Glutamatergic neuron (in vitro differentiated cells): ENCODE results near the gene COPS4. TPM values are rescaled to one million over a fixed set of nuclear protein-coding genes. Genes with fewer than 3 reads are reported as not detected.

Experiments used
- DNase-seq: peaks from one replicate; pipeline ENCODE4 v3.0.0; 2022
- H3K27ac Mint-ChIP-seq: one replicate; pipeline ENCODE4 v1.8.0; 2020; ENCODE audit warnings: mild to moderate bottlenecking, mixed read lengths, inconsistent platforms; ENCODE audit not compliant: unreplicated experiment
- H3K27me3 Mint-ChIP-seq: one replicate; pipeline ENCODE4 v1.8.0; 2020; ENCODE audit warnings: mild to moderate bottlenecking, moderate library complexity, mixed read lengths, inconsistent platforms; ENCODE audit not compliant: unreplicated experiment
- H3K36me3 Mint-ChIP-seq: one replicate; pipeline ENCODE4 v1.8.0; 2020; ENCODE audit warnings: mild to moderate bottlenecking, mixed read lengths, inconsistent platforms; ENCODE audit not compliant: unreplicated experiment
- H3K4me1 Mint-ChIP-seq: one replicate; pipeline ENCODE4 v1.8.0; 2020; ENCODE audit warnings: mild to moderate bottlenecking, low read depth, mixed read lengths, inconsistent platforms; ENCODE audit not compliant: unreplicated experiment
- H3K4me3 Mint-ChIP-seq: one replicate; pipeline ENCODE4 v1.8.0; 2020; ENCODE audit warnings: mild to moderate bottlenecking, mixed read lengths, inconsistent platforms; ENCODE audit not compliant: unreplicated experiment
- H3K9me3 Mint-ChIP-seq: one replicate; pipeline ENCODE4 v1.8.0; 2020; ENCODE audit warnings: mild to moderate bottlenecking, moderate library complexity, mixed read lengths, inconsistent platforms; ENCODE audit not compliant: unreplicated experiment
- CTCF ChIP-seq: fragments of 200-600 bp; sonication (generic); IDR thresholded peaks from one replicate; pipeline ENCODE4 v1.5.0; 2021; ENCODE audit not compliant: partially characterized antibody, unreplicated experiment
- total RNA-seq: library from RNA; stranded (reverse); fragmentation: NEBNext Ultra II Directional; extraction: Animal tissue kit (Norgen Biotek cat#: 25700); gene quantifications from one replicate; pipeline ENCODE4 v1.2.1, GENCODE V29; 2021; ENCODE audit not compliant: unreplicated experiment

The COPS4 gene
- total RNA-seq, 1 donor from 2014 or later: 35.2 TPM

GRCh38 chr4:83115656-83116285 lies 80.8 kb downstream of the COPS4 start:
- Mint-ChIP-seq H3K9me3 (peaks cover 6% of the 10 kb centered on the region), H3K27ac (no peak overlapping the region), H3K4me3 (no peak overlapping the region), H3K27me3 (peaks cover 2% of the 10 kb centered on the region), H3K36me3 (no peaks in the 10 kb centered on the region), H3K4me1 (peaks cover 9% of the 10 kb centered on the region)
- no peak for DNase-seq
- TF ChIP-seq CTCF: no peak

- Mint-ChIP-seq H3K36me3 (no peaks in the 10 kb centered on the region), H3K27ac (no peak overlapping the region), H3K4me1 (peaks cover 3% of the 10 kb centered on the region), H3K9me3 (peaks cover 4% of the 10 kb centered on the region), H3K4me3 (no peak overlapping the region), H3K27me3 (peaks cover 2% of the 10 kb centered on the region)
- DNase-seq: no peak
- TF ChIP-seq CTCF: no peak
These were observed 83.9 kb downstream of the COPS4 start for GRCh38 chr4:83118869-83119268.

- Mint-ChIP-seq H3K27ac (no peak overlapping the region), H3K36me3 (no peaks in the 10 kb centered on the region)
These were observed 86.3 kb downstream of the COPS4 start for GRCh38 chr4:83121246-83121645.

GRCh38 chr4:83124111-83124780 lies 89.3 kb downstream of the COPS4 start:
- Mint-ChIP-seq H3K9me3 (peaks cover 3% of the 10 kb centered on the region), H3K27ac (no peak overlapping the region), H3K4me1 (no peaks in the 10 kb centered on the region), H3K4me3 (no peak overlapping the region), H3K36me3 (no peaks in the 10 kb centered on the region), H3K27me3 (peaks cover 2% of the 10 kb centered on the region)
- no peak for TF ChIP-seq CTCF
- DNase-seq: no peak

More at GRCh38 chr4:83121246-83121645, 86.3 kb downstream of the COPS4 start:
- H3K27me3 Mint-ChIP-seq: peaks cover 2% of the 10 kb centered on the region
- H3K9me3 Mint-ChIP-seq: peaks cover 4% of the 10 kb centered on the region
- no peak overlapping the region for H3K4me3 Mint-ChIP-seq
- peaks cover under 1% of the 10 kb centered on the region for H3K4me1 Mint-ChIP-seq
- DNase-seq: no peak
- TF ChIP-seq CTCF: no peak

Other genes with a start within 250 kb of the COPS4 start
- gene SCD5, start 236.4 kb upstream of the COPS4 start, total RNA-seq: 31.9 TPM
- 201 TPM for gene SEC31A, start 144.0 kb upstream of the COPS4 start, total RNA-seq
- gene THAP9, start 134.4 kb upstream of the COPS4 start, total RNA-seq: 8.7 TPM
- 10.9 TPM for gene LIN54, start 24.4 kb upstream of the COPS4 start, total RNA-seq
- 1.0 TPM for gene PLAC8, start 79.5 kb downstream of the COPS4 start, total RNA-seq
- 5.3 TPM for gene COQ2, start 249.6 kb downstream of the COPS4 start, total RNA-seq